HG03469 (cell line): ENCODE results near the gene TMTC2.

Experiments
- ATAC-seq: cut with Tn5 transposase; IDR thresholded peaks from one replicate; pipeline ENCODE4 v1.9.1; 2021; ENCODE audit warnings: mild to moderate bottlenecking, moderate library complexity, moderate number of reproducible peaks; ENCODE audit not compliant: unreplicated experiment

The TMTC2 gene

DNA sequence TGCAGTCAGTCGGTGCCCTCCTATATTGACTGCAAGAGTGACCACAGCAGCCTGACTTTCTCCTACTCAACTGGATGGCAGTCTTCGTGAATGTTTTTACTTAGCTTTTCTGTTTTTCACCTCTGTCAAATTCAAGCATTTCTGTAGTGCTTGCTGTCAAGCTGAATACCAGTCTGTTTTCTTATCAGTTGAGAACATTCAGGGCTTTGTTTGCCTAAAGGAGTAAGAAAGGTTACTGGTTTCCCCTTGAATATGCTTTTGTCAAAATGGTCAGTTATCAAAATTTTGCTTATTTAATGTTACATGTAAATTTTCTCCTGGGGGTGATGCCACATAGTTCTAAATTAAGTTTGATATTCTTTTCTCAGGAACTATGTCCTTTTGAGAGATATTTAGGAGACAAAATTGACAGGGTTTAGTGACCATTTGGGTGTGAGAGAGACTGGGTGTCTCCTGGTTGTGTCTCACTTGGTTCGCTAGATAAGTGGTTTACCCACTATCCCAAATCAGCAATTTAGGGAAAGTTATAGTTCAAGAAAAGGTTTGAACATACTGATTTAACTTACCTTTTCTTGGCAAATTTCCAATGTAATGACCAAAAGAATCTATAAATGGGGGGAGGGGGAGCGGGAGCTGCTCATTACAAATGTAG, 366.3 kb downstream of the TMTC2 start:
- ATAC-seq = no peak

GRCh38 chr12:83057436-83057835, 370.7 kb downstream of the TMTC2 start:
- no peak for ATAC-seq

GRCh38 chr12:83059107-83059506, 372.4 kb downstream of the TMTC2 start:
- ATAC-seq = no peak

DNA sequence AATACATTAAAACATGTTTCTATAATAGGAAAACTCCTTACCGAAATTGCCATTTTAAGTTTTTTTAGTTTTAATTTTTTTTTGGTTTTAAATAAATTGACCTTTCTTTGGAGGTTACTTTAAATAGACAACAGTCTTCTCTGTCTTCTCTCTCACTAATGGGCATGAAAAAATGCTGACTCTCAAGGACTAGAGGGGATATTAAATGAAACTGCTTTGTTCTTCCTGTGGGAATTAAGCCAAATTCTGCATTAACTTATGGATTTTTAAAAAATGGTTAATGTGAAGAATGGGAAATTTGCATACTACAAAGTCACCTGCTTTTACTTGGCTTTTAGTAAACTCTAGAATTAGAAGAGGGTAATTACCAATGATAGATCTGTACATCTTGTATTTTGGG, 378.9 kb downstream of the TMTC2 start:
- ATAC-seq = no peak

- ATAC-seq = no peak
Measured at GRCh38 chr12:83067981-83068380, 381.3 kb downstream of the TMTC2 start.

- ATAC-seq = no peak
Measured at GRCh38 chr12:83074358-83074894, 387.7 kb downstream of the TMTC2 start.

- no peak for ATAC-seq
Measured at GRCh38 chr12:83075471-83075870, 388.8 kb downstream of the TMTC2 start.

- ATAC-seq = no peak
Measured at GRCh38 chr12:83077041-83077440, 390.3 kb downstream of the TMTC2 start.

DNA sequence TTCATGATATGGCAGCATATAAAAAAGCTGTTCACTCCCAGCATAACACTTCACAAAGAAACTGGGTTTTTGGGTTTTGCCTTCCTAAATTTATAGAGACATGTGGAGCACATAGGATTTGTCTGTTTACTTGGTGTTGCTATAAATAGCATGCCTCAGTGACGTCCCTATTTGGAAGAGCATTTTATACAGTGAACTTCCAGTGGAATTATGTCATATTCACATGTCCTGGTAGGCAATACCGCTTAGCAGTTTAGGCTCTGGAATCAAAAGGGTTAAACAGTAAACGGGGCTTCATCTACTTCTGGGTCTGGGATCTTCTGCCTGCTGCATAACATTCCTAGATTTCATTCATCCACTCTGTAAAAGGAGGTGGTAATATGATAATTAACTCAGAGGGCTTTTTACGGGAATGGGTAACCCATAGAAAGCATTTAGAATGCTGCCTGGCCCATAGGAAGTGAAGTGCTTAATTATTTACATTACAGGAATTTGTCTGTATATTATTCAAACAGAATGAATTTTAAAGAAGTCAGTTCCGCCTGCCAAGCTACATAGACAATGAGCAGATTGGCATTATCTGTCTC, 396.1 kb downstream of the TMTC2 start:
- ATAC-seq = no peak

DNA sequence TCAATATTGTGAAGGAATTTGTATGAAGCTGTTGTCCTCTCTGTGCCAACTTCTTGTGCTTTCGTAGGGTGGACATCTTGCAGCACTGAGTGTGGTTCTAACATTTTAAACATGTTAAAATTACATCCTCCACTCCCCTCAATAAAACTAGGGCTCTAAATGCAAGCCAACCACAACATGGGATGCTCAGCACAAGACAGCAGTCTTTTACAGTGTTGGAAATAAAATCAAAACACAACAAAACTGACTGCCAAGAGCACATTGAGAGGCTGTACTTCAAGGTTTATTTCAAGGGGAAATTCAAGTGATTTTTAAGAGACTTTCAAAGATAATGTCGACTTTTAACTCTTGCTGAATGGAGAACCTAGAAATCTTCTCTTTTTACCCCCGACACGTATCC, 396.9 kb downstream of the TMTC2 start:
- ATAC-seq = no peak

DNA sequence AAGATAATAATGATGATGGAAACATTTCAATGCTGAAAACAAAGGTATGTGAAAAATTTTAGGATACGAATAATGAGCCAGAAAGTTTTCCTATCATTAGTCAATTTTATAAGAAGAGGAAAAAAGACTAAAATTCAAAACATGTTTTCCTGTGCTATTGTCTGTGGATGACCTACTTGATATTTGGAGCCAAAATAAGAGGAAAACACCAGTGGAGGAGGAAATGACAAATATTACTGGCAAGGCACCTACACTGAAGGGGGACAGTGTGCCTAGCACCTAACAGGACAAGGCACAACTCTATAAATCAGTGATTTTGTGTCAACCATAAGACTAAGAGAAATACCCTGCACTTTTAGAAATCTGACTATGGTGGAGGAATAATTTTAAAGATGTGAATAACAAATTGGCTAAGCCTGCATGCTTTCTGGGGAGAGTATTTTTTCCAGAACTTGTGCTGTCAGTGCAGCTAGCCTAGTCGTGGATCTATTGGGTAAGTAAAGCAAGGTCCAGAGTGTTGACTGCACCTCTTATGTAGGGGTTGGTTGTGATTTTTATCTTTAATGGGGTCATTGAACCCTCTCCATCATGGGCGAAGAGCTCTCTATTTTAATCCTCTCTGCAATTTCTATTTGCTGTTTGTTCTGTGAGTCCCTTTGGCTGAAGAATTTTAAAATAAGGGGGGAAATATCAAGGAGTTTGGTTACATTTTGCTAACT, 398.0 kb downstream of the TMTC2 start:
- ATAC-seq = no peak

- no peak for ATAC-seq
Measured at GRCh38 chr12:83086023-83086422, 399.3 kb downstream of the TMTC2 start.

- ATAC-seq = no peak
Measured at GRCh38 chr12:83089575-83089974, 402.9 kb downstream of the TMTC2 start.

- no peak for ATAC-seq
Measured at GRCh38 chr12:83092129-83092528, 405.4 kb downstream of the TMTC2 start.

DNA sequence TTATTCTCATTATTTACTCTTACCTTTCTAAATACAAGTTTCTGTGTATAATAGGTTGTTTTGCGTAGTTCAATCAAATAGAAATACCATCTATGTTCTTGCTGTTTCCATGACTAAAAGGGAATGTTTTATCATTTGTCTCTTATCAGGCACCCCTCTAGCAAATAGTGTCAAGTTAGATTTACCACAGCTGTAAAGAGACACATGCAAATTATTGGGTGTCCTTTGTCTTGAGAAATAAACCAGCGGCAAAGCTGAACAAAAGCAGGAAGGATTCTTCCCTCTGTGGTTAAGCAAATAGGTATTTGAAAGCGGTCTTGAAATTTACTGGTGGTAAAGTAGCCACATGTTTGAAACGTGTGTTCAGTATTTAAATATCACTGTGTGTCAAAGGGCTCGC, 405.9 kb downstream of the TMTC2 start:
- no peak for ATAC-seq

- no peak for ATAC-seq
Measured at GRCh38 chr12:83093426-83093825, 406.7 kb downstream of the TMTC2 start.

DNA sequence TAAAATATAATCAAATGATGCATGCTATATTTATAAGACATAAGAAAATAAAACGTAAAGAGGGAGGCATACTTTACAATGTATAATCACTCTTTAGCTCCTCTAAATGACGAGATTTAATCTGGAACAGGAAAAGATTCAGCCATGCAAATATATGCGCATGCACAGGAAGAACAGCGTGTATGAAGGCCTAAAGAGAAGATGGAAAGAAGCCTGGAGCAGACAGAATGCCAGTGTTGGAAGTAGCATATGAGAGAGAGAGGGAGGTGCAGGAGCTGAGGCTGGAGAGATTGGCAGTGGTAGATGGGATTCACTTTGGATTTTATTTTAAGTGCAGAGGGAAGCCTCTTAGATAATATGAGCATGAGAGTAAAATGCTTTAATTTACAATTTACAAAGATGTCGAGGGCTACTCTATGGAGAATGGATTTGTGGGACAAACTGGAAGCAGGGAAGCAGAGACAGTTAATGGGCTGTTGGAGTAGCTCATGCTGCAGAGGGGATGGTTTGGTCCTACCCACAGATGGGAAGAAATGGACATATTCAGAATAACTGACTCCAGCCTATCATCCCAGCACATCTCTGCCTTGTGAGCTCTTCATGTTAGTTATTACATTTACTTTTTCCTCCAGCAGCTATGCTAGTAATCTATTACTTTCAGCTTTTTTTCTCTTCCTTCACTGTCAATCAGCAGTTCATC, 411.1 kb downstream of the TMTC2 start:
- no peak for ATAC-seq

- no peak for ATAC-seq
Measured at GRCh38 chr12:83099436-83099835, 412.7 kb downstream of the TMTC2 start.

- ATAC-seq = no peak
Measured at GRCh38 chr12:83102499-83102898, 415.8 kb downstream of the TMTC2 start.

GRCh38 chr12:83106873-83107272, 420.2 kb downstream of the TMTC2 start:
- no peak for ATAC-seq

GRCh38 chr12:83110424-83110823, 423.7 kb downstream of the TMTC2 start:
- no peak for ATAC-seq
